Esophagus muscularis mucosa (tissue), 4 donors: ENCODE data around the gene THEM5. TPM values are rescaled to one million over a fixed set of nuclear protein-coding genes. Genes with fewer than 3 reads are reported as not detected.

Experiments
- DNase-seq: peaks from one replicate; pipeline ENCODE4 v3.0.0-alpha.2; 2017; ENCODE audit errors: extremely low spot score
- H3K27ac ChIP-seq, 4 donors: fragments of 200-600 bp; sonication (generic); replicated peaks in 1 of 4; 1 replicate in 3 of 4; 2 replicates in 1 of 4; pipeline ENCODE4 v1.5.1; 2016 to 2019; ENCODE audit warnings: mild to moderate bottlenecking in 1 of 4
- H3K27me3 ChIP-seq, 4 donors: fragments of 200-600 bp; sonication (generic); one replicate each; pipeline versions ENCODE4 v1.5.1 to v1.6.0; 2016 to 2019
- H3K36me3 ChIP-seq, 4 donors: fragments of 200-600 bp; sonication (generic); one replicate each; pipeline ENCODE4 v1.5.1; 2016 to 2019
- H3K4me1 ChIP-seq, 4 donors: fragments of 200-600 bp; sonication (generic); one replicate each; pipeline ENCODE4 v1.5.1; 2016 to 2019
- H3K4me3 ChIP-seq, 4 donors: fragments of 200-600 bp; sonication (generic); 1 replicate in 2 of 4; 2 replicates in 2 of 4; pipeline ENCODE4 v1.5.1; 2016 to 2019; ENCODE audit warnings: mild to moderate bottlenecking in 4 of 4, moderate library complexity in 1 of 4
- H3K9me3 ChIP-seq, 4 donors: fragments of 200-600 bp; sonication (generic); 1 replicate in 3 of 4; 2 replicates in 1 of 4; pipeline ENCODE4 v1.5.1; 2016 to 2019
- CTCF ChIP-seq, 3 experiments: fragments of 200-600 bp in 2 of 3; fragments of 450-650 bp in 1 of 3; sonication (generic) in 2 of 3; IDR thresholded peaks; one replicate each; pipeline ENCODE4 v1.5.1; 2017 to 2019; ENCODE audit warnings: antibody characterized with exemption in 3 of 3, mild to moderate bottlenecking in 2 of 3, moderate library complexity in 1 of 3
- EP300 ChIP-seq: sonication (generic); formaldehyde crosslinking; IDR thresholded peaks from one replicate; pipeline ENCODE4 v1.6.1; 2017; ENCODE audit warnings: antibody characterized with exemption
- POLR2A ChIP-seq: fragments of 450-650 bp; IDR thresholded peaks from one replicate; pipeline ENCODE4 v1.6.1; 2017; ENCODE audit warnings: antibody characterized with exemption, moderate library complexity, mild to moderate bottlenecking, low read depth
- POLR2AphosphoS5 ChIP-seq, 2 donors: sonication (generic); formaldehyde crosslinking; IDR thresholded peaks; one replicate each; pipeline ENCODE4 v1.6.1; 2017; ENCODE audit warnings: antibody characterized with exemption in 2 of 2
- WGBS: methylation state at CpG from one replicate; pipeline ENCODE4 v1.1.5; 2018; 5-methylcytosine and 5-hydroxymethylcytosine counted together
- intact Hi-C: fragments of 100-400 bp; cut with DNase I; formaldehyde crosslinking; loops from one replicate; pipeline ENCODE4 v1.15.1; 2023
- total RNA-seq, 4 donors: library from RNA; depleted of rRNA; stranded (reverse); fragments of >200 nt; gene quantifications; one replicate each; pipeline versions ENCODE4 v1.1.0 to v1.2.1, GENCODE V29; 2016

THEM5 gene
- total RNA-seq, 4 donors from 2014 or later = not detected

- H3K27ac ChIP-seq = no peak overlapping the region
- no peaks in the 10 kb centered on the region for H3K9me3 ChIP-seq
- WGBS = 69% methylated on average over 5 of the region's 9 CpGs
- peaks cover 0 to 20% (median 0%) of the 10 kb centered on the region in 4 donors for H3K27me3 ChIP-seq
- TF ChIP-seq POLR2A (no peak), CTCF (IDR thresholded peaks at IDR 0.05) (no peak), EP300 (no peak), POLR2AphosphoS5 (IDR thresholded peaks at IDR 0.05) (no peak)
- H3K4me3 ChIP-seq = no peak overlapping the region
- no peak for DNase-seq
- H3K36me3 ChIP-seq = no peaks in the 10 kb centered on the region
- intact Hi-C loops = no loop called here
- H3K4me1 ChIP-seq = peaks cover 11 to 16% (median 14%) of the 10 kb centered on the region in 4 donors
Observed at GRCh38 chr1:151825204-151825603, 28.3 kb downstream of the THEM5 start.

GRCh38 chr1:151823175-151823574, 30.3 kb downstream of the THEM5 start:
- DNase-seq = no peak
- Histone ChIP-seq H3K9me3 (no peaks in the 10 kb centered on the region), H3K27ac (no peak overlapping the region), H3K27me3 (peaks cover 0 to 18% (median 0%) of the 10 kb centered on the region in 4 donors), H3K4me3 (no peak overlapping the region), H3K4me1 (peaks cover under 1 to 3% (median 2%) of the 10 kb centered on the region in 4 donors), H3K36me3 (no peaks in the 10 kb centered on the region)
- 77% methylated on average over 8 of the region's 8 CpGs for WGBS
- TF ChIP-seq EP300 (no peak), CTCF (IDR thresholded peaks at IDR 0.05) (no peak), POLR2AphosphoS5 (IDR thresholded peaks at IDR 0.05) (no peak), POLR2A (no peak)
- intact Hi-C loops = no loop called here

GRCh38 chr1:151822404-151822803, 31.1 kb downstream of the THEM5 start:
- 45% methylated on average over 7 of the region's 7 CpGs for WGBS
- H3K4me3 ChIP-seq = no peak overlapping the region
- intact Hi-C loops = no loop called here
- H3K27me3 ChIP-seq = peaks cover 0 to 24% (median 0%) of the 10 kb centered on the region in 4 donors
- no peak overlapping the region for H3K27ac ChIP-seq
- H3K9me3 ChIP-seq = no peaks in the 10 kb centered on the region
- no peak for TF ChIP-seq EP300
- TF ChIP-seq CTCF (IDR thresholded peaks at IDR 0.05) = no peak
- TF ChIP-seq POLR2AphosphoS5 (IDR thresholded peaks at IDR 0.05) = no peak
- TF ChIP-seq POLR2A = no peak
- no peak for DNase-seq
- H3K36me3 ChIP-seq = no peaks in the 10 kb centered on the region
- peaks cover 0 to 3% (median 0%) of the 10 kb centered on the region in 4 donors for H3K4me1 ChIP-seq

GRCh38 chr1:151820940-151821339, 32.6 kb downstream of the THEM5 start:
- DNase-seq = no peak
- no peak for TF ChIP-seq POLR2A
- TF ChIP-seq CTCF (IDR thresholded peaks at IDR 0.05) = no peak
- TF ChIP-seq EP300 = no peak
- TF ChIP-seq POLR2AphosphoS5 (IDR thresholded peaks at IDR 0.05) = no peak
- Histone ChIP-seq H3K9me3 (no peaks in the 10 kb centered on the region), H3K4me3 (no peak overlapping the region), H3K27me3 (peaks cover 0 to 21% (median 0%) of the 10 kb centered on the region in 4 donors), H3K4me1 (peaks cover 0 to 3% (median 0%) of the 10 kb centered on the region in 4 donors), H3K36me3 (peaks cover 0 to 13% (median 0%) of the 10 kb centered on the region in 4 donors), H3K27ac (no peak overlapping the region)
- intact Hi-C loops = no loop called here
- WGBS = 57% methylated on average over 2 of the region's 2 CpGs

- peaks cover 0 to 3% (median 0%) of the 10 kb centered on the region in 4 donors for H3K4me1 ChIP-seq
- no peak for DNase-seq
- H3K27ac ChIP-seq = no peak overlapping the region
- intact Hi-C loops = no loop called here
- H3K4me3 ChIP-seq = no peak overlapping the region
- TF ChIP-seq CTCF (IDR thresholded peaks at IDR 0.05) = no peak
- TF ChIP-seq POLR2AphosphoS5 (IDR thresholded peaks at IDR 0.05) = no peak
- no peak for TF ChIP-seq EP300
- TF ChIP-seq POLR2A = no peak
- 74% methylated on average over 7 of the region's 7 CpGs for WGBS
- H3K9me3 ChIP-seq = no peaks in the 10 kb centered on the region
- H3K27me3 ChIP-seq = peaks cover 0 to 18% (median 0%) of the 10 kb centered on the region in 4 donors
- peaks cover 0 to 15% (median 0%) of the 10 kb centered on the region in 4 donors for H3K36me3 ChIP-seq
Observed at GRCh38 chr1:151819976-151820623, 33.4 kb downstream of the THEM5 start.
